Effector CD8-positive, alpha-beta T cell (primary cell): ENCODE measurements around the gene FAM76B.
"Not testable (repeated sequence)": the region's sequence is repeated elsewhere in the genome, so short reads cannot be mapped to it uniquely, and the experiment has no call there.

Experiments
- DNase-seq: peaks from one replicate; lab custom pipeline; 2025; lab: John Stamatoyannopoulos, UW
- total RNA-seq, 4 experiments: gene quantifications; one replicate each; lab custom pipeline; 2026; lab: John Stamatoyannopoulos, UW

Gene FAM76B
- 44.6 to 63.4 (median 57.3) reads per million in 4 experiments for total RNA-seq

DNA sequence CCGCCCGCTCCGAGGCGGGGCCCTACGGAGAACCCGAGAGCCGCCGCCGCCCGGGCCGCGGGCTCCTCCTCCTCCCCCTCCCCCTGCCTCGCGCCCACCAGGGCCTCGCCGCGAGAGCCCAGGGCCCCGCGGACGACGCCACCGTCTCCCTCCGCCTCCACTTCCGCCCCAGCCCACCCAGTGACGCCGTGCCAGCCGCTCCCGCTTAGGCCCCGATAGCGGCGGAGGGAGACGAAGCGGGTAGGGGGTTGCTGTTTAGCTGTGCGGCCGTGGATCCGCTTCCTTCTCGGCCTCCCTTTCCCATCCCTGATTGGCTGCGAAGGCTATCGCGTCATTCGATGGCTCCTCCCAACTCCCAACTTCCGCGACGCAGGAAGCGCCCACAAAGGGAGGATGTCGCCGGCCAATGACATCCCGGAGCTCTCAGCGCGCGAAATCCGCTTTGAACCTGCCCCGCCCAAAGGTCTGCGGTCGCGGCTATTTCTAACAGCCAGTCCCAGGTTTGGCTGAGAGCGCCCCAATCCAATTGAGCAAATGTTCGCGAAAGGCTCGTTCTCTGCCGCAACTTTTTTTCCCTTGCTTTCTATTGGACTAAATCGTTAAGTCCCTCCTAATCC is at the start of gene FAM76B:
Gene FAM76B, minus strand, starts transcription at position 277 of the 617 bp plus-strand sequence. CDS start 304 bp downstream, outside the sequence.
- DNase-seq, result peak; percentile 98

DNA sequence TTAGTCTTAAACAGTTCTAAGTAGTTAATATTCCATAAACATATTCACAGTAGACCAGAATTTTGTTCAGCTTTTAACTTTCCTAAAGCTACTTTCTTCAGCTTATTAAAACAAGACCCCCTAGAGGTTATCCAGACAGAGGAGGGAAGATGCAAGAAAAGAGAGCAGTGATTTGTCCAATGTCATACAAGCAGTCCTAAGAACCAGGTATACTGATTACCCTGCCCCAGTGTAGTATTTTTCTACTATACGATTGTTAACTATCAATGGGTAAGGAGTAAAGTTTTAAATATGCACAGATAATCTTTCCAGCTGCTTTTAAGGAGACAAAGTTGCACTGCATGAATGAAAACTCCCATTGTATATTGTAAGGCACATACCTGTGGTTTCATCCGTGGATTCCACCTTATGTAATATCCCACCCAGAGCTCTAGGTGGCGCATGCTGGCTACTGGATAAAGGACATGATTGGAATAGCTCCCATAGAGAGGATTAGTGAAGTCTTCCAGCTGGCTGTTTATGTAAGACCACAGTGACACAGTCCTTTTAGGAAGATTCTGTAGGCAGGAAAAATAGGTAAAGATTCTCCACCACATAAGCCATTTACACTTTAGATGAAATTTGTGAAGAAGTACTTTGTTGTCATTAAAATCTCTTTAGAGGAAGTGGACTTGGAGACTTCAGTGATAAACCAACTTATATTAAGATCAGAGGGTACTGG is 46.3 kb upstream of the FAM76B start:
- DNase-seq, result peak; percentile 35

DNA sequence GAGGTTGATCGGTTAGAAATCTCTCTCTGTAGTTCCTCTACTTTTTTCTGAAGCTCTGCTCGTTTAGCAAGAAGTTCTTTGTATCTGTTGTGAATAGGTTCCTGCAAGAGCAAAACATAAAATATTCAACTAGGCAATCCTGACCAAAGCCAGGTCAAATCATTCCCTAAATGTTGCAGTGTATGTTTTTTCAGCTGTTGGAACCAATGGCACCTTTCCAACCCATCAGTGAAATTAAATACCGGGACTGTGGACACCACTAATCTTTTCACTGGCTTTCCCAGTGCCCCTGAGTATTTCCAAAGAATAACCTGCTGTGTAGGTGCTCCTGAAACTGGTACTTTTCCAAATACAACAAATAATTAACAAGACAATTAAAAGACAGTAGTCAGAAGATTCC is 45.8 kb upstream of the FAM76B start:
- no peak for DNase-seq

DNA sequence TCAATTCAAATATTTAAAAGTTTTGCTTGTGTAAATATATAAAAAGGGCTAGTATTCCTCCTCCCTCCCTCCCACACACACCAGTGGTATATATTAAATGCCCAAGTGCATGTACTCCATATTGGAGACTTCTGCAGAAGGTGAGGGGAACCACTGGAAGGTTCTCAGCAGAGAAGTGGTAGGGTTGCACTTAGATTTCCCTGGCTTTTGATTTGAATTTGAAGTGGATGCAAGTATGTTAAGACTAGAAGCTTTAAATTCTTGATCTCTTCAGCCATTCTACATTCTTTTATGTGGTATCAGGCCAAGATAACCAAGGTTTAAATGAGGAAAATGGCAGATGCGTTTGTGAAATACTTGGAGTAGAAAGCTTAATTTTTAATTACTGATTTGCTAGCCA is 43.8 kb upstream of the FAM76B start:
- no peak for DNase-seq

DNA sequence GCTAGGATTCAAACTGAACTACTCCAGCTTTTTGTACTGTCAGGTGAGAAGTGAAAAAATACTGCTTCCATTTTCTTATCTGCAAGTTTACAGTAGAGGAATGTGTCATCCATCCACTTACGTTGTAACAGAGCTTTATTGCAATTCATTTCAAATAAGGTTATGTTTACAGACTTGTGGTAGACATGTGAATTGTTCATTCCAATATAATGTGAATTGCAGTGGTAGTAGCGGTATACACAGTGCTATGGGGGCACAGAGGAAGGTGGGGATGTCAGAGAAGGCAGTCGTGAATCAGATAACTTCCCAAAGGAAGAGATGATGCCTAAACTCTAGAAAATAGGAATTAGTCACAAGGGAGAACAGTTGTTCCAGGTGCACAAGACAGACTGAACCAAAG is 43.2 kb upstream of the FAM76B start:
- DNase-seq, result no peak

DNA sequence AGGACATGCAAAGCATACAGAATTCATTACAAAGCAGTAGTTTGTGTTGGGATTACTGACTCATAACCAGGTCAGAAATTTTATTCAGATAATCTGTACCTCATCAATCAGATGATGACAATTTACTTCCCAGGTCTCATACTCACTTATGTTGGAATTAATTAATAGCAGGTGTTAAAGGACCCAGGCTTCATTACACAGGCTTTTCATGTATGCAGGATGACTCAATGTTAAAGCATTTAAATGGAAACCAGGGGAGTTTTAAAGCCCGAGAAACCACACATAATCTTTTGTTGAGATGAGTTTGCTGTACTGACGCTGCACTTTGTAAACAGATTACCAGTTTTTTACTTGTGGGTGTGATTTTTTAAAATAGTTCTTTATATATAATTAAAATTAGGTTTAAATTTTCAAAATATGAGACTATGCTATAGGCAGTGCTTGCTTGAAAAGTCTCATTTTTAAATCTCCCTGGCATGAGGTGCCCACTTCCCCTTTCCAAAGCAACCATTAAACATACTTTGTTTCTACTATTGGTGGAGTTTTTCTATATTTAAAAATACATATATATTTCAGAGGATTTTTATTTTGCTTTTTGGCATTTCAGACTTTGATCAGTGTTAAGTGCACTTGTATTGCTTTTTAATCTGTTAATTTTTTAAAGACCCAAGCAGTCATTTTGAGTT is 41.8 kb upstream of the FAM76B start:
- no peak for DNase-seq

DNA sequence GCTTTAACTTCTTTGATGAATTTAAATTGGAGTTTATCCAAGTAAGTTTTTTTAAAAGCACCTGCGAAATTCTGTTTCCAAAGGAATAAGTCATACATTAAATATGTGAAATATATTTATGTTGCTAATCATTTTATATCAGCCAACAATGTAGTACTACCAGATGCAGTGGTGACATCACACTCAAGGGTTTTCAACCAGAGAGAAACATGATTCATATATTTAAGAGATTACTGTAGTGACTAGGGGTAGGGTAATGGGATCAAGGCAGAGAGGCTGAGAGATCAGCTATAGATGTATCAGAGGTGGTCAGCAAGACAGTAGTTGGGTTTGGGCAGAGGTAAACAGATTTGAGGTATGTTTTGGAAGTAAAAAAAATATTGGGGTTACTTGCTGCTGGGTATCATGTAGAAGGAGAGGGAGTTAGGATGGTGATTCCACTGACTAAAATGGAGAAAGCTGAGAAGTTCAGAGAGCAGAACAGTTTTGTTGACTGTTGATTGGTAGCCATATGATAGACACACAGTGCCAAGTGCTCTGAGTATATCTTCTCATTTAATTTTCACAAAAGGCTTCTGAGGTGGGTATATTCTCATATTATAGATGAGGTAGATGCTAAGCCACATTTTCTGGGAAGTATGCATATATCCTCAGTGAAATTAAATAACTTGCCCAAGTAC is 40.1 kb upstream of the FAM76B start:
- DNase-seq, result no peak

DNA sequence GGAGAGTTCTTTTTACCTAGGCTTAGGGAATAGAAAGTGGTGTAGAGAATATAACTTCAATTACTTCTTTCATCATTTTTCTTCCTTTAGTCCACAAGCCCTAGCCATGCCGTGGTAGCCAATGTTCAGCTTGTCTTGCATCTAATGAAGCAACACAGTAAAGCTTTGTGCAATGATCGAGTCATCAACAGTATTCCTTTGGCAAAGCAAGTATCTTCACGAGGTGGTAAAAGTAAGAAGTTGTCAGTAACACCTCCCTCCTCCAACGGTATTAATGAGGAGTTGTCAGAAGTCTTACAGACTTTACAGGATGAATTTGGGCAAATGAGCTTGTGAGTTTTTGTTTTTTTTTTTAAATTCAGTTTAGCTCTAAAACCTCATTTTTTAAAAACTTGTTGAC is 38.1 kb upstream of the FAM76B start:
- DNase-seq, result no peak

DNA sequence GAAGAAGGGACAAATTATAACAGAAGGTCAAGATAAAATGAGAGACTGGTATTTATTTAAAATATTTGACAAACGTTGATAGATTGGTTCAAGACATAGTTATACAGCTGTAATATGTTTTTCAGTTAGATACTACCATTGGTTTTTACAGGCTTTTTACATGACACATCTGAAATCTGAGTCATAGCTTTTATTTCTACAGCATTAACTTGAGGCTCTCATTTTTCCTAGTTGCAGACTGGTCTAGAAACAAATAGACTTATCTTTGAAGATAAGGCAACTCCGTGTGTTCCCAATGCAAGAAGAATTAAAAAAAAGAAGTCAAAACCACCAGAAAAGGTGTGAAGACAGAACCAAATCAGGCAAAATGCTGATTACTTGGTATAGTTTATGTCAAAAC is 32.1 kb upstream of the FAM76B start:
- DNase-seq, result no peak

DNA sequence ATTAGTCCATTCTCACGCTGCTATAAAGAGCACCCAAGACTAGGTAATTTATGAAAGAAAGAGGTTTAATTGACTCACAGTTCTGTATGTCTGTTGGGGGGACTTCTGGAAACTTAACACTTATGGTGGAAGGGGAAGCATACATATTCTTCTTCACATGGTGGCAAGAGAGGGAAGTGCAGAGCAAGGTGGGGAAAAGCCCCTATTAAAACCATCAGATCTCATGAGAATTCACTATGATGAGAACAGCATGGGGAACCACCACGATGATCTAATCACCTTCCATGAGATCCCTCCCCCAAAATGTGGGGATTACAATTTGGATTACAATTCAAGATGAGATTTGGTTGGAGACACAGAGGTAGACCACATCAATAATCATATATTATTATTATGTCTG is 26.5 kb upstream of the FAM76B start:
- DNase-seq, result no peak

DNA sequence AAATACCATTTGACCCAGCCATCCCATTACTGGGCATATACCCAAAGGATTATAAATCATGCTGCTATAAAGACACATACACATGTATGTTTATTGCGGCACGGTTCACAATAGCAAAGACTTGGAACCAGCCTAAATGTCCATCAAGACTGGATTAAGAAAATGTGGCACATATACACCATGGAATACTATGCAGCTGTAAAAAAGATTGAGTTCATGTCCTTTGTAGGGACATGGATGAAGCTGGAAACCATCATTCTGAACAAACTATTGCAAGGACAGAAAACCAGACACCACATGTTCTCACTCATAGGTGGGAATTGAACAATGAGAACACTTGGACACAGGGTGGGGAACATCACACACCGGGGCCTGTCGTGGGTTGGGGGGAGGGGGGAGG is 21.5 kb upstream of the FAM76B start:
- not testable (repeated sequence) for DNase-seq

DNA sequence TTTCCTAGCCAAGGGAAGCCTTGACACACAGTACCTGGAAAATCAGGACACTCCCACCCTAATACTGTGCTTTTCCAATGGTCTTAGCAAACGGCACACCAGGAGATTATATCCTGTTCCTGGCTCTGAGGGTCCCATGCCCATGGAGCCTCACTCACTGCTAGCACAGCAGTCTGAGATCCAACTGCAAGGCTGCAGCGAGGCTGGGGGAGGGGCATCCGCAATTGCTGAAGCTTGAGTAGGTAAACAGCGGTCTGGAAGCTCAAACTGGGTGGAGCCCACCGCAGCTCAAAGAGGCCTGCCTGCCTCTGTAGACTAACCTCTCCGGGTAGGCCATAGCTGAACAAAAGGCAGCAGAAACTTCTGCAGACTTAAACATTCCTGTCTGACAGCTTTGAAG is 16.9 kb upstream of the FAM76B start:
- DNase-seq, result not testable (repeated sequence)

DNA sequence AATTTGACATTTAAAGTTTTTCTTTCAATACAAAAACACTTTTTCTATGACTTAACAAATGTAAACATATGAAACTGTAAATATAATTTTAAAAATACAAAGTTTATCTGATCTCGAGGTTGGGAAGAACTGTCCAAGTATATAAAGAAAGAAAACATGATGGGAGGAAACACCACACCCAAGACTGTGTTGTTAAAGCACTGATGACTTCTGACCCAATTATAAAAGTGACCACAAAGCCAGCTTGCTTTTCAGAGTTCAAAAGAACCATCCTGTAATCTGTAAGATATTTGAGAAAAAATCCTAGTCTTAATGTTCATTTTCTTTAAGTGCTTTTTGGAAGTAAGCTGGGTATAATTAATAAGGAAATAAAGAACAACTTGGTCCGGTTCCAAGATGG is 16.3 kb upstream of the FAM76B start:
- DNase-seq, result no peak

DNA sequence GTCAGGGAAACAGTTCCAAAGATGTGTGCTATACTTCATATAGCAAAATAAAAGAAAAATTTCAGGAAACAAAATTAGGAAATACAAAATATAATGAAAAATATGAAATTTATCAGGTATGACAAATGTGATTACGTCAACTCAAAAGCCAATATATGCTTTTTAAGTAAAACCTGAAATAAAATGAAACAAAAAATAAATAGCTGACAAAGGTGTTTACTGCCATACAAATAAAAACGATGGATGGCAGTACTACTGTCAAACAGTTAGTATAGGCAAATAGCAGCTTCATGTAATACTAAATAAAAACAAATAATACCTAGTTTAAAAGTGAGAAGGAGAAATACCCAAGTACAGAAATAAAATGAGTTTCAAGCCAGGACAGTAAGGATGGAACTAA is 14.4 kb upstream of the FAM76B start:
- DNase-seq, result no peak

DNA sequence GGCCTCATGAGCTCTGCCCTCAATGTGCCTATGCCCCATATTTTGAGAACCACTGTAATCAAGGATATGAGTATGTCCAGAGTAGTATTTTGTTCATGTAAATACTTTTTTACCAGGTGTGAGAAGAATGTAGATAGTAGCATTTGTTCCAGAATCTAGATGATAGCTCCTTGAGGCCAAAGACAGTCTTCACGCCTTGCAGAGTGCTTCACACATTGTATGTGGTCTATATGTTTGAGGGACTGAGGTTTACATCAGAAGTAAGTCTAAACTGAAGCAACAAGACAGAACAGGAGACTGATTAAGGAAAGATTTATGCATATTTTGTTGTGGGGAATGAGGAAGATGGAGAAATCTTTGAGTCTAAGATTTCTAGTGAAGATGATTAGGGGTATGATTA is 13.2 kb upstream of the FAM76B start:
- DNase-seq, result no peak

DNA sequence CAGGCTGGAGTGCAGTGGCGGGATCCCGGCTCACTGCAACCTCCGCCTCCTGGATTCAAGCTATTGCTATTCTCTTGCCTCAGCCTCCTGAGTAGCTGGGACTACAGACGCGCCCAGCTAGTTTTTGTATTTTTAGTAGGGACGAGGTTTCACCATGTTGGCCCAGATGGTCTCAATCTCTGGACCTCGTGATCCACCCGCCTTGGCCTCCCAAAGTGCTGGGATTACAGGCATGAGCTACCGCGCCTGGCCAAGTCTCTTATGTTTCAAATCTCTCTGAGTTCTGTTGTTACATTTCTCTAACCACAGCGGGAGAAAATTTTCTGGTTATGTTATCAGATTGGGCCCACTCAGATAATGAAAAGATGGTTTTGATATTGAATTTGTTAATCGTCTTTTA is 10.9 kb upstream of the FAM76B start:
- no peak for DNase-seq

DNA sequence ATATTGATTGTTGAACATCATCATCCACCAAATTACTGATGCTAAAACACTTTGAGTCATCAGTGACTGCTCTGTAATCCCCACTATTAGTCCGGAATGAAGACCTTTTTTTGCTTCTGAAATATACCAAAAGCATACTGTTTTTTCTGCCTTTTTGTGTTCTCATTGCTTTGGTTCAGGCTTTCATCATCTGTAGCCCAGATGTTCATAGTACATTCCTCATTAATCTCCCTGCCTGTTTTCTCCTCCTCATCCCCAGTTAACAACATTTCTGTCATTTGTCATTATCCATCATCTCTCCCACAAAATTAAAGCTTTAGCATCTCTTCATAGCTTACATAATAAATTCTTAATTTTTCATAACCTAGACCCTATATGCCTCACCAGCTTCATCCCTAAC is 10.0 kb upstream of the FAM76B start:
- DNase-seq, result no peak

DNA sequence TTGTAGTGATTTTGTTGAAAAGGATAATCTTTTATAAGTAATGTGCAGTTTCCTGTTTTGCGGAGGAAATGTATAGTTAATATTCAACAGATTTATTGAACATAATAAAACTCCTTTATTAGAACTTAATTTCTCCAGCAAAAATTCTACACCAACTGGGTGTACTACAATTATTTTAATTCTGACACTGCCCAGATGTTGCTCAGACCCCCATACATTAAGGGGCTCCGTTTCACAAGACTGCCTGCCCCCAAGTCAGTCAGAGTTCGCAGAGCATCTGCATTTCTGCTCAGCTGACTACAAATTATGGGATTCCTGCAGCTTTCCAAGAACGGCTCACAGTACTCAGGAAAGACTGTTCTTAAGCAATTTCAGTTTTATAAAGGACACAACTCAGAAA is 6.9 kb upstream of the FAM76B start:
- DNase-seq, result no peak

DNA sequence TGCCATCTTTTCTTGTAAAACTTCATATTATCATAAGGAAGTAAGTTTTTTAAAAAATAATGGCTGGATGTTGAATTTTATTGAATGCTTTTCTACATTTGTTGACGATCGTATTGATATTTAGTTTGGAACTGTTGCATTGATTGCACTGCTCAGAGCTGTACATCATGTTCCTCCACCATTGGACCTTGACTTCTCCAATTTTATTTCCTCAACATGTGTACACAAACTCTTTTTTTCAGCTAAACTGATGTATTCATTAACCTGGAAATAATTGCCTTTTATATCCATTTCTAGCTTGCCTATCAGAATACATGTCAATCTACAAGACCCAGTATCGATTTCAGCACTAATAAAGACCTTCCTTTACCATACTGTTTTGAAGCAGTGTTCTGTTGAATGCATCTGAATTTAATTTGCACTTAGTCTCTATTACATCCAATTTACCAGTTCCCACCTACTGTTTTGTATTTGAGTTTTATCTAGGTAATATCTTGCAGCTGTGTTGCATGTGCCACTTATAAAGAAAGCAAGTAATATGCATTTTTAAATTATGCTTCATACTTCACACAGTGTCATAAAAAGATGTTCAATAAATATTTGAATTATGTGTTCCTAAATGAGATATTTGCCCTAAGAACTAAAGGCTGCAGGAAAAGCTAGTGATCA is 6.2 kb upstream of the FAM76B start:
- DNase-seq, result no peak

DNA sequence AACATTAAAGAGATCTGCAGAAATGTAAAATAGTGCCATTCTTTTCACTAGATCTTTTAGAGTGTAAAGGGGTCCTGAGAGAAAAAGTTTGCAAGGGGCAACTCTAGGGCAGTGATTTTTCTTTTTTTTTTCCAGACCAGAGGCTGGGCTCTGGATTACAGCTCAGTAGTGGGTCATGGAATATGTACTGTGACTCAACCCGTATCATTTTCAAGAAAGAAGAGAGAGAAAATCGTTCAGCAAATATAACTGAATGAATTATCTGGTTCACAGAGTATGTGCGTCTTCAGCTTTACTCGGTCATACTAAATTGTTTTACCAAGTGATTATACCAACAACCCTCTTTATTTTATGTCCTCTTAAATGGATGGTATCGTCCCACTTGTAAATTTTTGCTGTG is 4.5 kb upstream of the FAM76B start:
- no peak for DNase-seq

DNA sequence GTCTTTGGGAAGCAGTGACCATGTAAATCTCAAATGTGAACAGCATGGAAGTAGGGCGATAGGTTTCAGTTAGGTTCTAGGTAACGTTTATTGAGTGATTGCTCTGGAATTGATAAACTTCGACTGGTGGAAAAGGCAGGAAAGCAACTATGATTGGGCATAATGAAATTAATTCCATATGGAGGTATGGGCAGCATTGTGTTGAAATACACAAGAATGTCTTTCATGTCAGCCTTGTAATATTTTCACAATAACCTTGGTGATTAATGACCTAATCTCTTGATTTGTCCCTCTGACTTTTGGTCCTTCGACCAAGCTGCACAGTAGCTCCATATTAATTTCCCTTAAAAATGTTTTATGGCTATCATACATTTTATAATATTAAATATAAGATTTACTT is 3.5 kb upstream of the FAM76B start:
- no peak for DNase-seq

DNA sequence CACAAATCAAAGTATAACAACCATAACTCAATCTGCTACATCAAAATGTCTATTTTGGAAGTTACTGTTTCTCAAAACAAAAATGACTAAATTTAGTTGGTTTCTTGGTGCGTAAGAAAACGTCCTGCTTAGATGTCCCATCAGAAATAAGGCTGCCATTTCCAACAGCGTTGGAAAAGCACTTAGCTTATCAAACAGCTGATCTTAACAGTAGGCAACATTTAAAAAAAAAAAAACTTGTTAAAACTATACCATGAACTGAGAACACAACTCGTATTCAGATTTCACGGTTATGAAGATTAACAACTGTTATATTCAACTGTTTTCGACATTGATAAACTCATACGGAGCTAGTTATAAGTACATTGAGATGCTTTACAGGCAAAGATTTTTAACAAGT is 3.1 kb upstream of the FAM76B start:
- DNase-seq, result no peak
